Measurements from ENCODE around the gene PRKCQ.

DNA sequence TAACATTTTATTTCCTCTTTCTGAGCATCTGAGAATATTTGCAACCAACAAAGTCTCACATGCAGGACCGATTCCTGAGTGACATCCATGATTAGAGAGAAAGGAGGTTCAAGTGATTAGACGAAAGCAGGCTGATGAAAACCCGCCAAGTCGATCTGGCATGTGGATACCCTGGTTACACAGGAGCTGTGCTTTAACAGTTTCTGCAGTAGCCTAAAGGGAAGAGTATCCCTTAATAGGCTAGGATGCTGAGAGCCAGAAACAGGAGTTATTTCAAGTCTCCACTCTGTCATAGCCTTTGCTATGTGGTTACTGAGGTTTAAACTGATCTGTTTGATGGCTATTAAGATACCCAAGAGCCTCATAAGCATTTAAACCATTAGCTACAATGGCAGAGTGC, 82.5 kb downstream of the PRKCQ start:
- TF ChIP-seq, protein P1, sequence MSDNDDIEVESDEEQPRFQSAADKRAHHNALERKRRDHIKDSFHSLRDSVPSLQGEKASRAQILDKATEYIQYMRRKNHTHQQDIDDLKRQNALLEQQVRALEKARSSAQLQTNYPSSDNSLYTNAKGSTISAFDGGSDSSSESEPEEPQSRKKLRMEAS (IDR thresholded peaks at IDR 0.05; ENCODE audit: low read depth, low read length), result no peak
- TF ChIP-seq CTCF (IDR thresholded peaks at IDR 0.05; ENCODE audit: low read depth, low read length), result no peak
- TF ChIP-seq POLR2A (IDR thresholded peaks at IDR 0.05; ENCODE audit: extremely low read depth, insufficient read length), result no peak
- TF ChIP-seq MYC (IDR thresholded peaks at IDR 0.05; ENCODE audit: low read depth, low read length), result no peak
